NCI-H1694 treated with DMSO at 0.1 percent for 48 hours (cell line): ENCODE data around the gene GSK3B.
"Not testable (repeated sequence)": the region's sequence is repeated elsewhere in the genome, so short reads cannot be mapped to it uniquely, and the experiment has no call there.

ENCODE experiments used
- DNase-seq: peaks from one replicate; lab custom pipeline; 2025; lab: John Stamatoyannopoulos, UW

The GSK3B gene

DNA sequence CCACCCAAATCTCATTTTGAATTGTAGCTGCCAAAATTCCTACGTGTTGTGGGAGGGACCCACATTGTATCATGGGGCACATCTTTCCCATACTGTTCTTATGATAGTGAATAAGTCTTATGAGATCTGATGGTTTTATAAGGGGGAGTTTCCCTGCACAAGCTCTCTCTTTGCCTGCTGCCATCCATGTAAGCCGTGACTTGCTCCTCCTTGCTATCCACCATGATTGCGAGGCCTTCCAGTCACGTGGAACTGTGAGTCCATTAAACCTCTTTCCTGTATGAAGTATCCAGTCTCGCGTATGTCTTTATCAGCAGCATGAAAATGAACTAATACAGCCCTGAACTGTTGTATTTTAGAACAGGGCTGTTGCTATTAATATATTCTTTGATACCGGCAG, 40.6 kb downstream of the GSK3B start:
- not testable (repeated sequence) for DNase-seq

DNA sequence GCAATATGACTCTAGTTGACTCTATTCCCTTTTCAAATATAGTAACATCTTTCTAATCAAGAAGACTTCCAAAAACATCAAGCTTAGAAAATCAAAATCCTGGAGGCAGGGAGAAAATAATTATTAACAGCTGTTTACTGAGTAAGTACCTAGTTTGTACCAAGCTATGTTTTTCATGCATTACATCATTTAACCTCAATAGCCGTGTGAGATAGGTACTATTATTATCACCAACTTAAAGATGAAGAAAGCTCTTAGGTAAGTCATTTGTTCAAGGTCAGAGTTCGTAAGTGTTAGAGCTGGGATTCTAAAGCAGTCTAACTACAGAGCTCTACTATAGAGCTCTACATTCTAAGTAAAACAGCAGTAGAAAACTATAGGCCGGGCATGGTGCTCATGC, 41.6 kb downstream of the GSK3B start:
- DNase-seq = no peak

DNA sequence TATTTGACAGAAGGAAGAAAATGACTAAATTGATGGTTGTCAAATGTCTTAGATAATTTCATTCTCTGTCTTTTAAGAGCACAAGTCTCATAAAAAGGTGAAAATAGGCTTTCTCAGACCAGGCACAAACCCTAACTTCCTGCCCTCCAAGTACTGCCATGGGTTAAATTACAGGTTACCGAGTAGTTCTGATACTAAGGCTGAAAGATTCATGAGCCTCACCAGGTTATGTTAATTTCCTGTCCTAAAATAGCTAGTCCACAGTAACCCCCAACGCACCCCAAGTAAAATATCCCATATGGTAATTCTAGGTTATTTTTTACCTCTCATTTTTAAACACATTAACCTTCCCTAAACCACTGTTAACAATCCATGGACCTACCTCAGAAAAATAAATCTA, 42.0 kb downstream of the GSK3B start:
- no peak for DNase-seq

DNA sequence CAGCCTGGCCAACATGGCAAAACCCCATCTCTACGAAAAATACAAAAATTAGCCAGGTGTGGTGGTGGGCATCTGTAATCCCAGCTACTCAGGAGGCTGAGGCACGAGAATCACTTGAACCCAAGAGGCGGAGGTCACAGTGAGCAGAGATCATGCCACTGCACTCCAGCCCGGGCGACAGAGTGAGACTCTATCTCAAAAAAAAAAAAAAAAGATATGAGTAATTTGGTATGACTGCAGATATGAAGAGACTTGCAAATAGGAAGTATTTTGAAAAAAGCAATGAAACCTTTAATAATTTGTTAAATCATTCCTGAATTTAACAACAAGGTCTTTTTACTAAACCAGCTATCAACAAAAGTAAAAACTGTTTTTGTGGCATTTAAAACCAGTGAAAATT, 42.7 kb downstream of the GSK3B start:
- DNase-seq = not testable (repeated sequence)

DNA sequence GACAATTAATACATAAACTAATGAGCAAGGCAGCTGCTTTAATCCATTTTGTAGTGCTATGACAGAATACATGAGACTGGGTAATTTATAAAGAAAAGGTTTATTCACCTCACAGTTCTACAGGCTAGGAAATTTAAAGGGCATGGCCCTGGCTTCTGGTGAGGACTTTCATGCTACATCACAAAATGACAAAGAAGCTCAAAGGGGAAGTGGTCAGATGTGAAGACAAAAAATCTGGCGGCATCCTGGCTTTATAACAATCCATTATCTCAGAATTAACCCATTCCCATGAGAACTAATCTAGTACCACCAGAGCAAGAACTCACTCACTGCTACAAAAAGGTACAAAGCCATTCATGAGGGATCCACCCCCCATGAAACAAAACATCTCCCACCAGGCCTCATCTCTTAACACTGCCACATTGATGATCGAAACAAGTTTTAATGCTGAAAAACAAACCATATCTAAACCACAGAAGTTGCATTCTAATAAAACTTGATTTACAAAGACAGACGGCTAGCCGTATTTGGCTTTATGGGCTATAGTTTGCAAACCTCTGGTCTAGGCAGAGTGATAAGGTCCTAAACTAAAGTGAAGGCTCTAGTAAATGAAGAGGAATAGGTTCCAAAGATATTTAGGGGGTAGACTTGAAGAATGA, 44.2 kb downstream of the GSK3B start:
- no peak for DNase-seq

DNA sequence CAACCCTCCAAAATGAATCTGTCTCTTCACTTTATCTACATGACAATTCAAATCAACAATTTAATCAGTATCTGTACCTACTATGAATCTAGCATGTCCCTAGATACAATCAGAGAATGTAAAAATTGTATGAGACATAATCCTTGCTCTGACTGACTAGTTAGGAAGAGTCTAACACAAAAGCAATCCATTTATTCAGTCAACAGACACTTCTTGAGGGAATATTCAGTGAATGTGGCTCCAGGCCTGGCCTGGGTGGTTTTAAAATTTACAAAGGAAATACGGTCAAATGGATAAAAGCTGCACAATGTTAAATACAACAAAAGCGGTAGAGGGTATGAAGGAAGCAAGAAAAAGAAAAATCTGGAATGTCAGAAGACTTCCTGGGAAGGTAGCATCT, 45.2 kb downstream of the GSK3B start:
- no peak for DNase-seq

DNA sequence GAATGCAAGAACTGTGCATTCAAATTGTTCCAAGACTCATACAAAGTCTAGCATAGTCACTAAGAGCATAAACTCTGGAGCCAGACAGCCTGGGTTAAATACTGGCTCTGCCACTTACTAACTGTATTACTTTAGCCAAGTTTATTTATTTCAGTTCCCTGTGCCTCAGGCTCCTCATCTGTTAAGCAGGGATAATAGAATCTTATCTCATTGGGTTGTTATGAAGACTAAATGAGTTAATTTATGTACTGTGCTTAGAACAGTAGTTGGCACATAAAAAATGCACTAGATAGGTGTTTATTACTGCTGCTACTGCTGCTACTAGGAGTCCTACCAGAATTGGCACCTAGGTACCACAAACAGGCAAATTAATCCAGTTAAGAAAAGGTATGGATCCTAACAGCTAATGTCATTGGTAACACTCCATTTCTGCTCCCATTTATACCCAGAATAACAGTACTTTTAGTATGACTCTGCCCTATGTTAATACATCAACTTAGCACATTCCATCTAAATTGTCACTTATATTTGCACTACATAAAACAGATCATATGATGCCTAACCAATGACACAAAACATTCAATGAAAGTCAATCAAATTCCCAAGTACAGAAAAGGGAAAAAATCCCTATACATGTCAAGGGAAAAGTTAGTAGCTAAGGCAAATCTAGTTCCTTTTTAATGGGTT, 45.7 kb downstream of the GSK3B start:
- DNase-seq = no peak

DNA sequence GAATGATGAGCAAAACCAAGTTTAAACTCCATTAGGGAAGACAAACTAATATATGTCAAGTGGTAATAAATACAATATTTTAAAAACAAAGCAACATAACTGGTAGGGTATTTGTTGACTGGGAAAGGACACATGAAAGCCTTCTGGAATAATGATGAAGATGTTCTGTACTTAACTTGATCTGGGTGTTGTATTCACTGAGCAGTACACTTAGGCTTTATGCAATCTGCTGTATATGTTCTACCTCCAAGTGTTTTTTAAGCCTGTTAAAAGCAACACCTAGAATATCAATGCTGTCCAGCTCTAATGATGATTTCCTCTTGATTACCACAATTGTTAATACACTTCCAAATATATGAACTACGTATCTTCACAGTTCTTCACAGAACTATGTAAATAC, 46.6 kb downstream of the GSK3B start:
- no peak for DNase-seq

DNA sequence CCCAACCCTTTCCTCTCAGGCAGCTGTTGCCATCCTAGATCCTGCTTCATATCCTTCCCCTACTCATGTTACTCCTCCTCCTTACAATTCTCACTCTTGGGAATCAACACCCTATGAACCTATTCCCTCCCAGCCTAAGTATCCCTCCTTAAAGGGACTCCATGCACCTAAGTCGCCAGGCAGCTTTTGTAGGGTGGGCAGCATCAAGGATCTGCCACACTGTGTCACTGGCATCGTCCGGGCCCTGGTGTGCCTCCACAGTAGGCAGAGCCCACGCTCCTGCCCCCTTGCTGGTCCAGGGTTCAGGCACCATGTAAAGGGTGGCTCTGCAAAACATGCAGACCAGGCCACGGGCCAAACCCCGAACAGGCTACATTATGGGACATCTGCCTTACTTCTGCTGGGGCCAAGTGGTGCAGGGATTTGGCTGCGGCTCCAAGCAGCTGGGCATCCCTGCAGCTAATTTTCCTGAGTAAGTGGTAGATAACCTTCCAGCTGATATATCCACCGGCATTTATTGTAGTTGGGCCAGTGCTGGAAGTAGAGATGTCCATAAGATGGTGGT, 53.4 kb downstream of the GSK3B start:
- DNase-seq = no peak

DNA sequence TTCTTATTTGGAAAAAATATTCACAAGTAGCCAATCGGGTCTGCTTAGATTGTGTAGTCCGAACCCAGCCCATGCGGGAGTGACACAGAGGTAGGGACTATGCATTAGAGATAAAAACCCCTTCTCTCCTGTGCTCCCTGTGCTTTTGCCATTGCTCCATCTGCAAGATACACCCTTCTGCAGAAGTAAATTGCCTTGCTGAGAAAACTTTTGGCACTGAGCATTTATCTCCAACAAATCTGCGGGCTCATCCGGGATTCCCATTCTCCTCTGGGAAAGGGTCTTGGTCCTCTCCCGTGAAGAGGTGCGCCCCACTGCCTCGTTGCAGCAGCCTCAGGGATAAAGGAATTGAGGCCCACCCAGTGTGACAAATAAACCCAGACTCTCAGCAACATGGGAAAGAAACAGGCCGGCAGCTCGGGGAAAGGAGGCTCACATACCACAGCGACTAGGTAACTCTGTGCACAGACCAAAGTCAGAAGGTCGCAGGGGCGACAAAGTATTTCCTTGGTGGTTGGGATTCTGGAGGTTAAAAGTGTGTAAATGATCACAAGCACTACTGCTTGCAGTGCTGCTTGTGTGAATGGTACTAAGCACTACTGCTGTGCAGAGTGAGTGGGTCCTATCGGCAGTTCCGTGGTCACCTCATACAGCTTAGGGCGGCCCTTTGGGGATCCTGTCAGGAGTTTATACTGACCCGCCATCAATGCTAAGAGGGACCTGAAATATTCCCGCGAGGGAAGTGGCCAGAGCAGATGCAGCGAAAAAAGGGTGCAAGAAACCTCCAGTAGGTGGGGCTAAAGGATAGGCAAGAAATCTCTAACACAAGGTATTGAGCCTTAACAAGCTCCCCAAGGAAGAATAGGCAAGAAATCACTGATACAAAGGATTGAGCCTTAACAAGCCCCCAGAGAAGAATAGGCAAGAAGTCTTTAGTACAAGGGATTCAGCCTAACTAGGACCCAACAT, 54.3 kb downstream of the GSK3B start:
- no peak for DNase-seq

DNA sequence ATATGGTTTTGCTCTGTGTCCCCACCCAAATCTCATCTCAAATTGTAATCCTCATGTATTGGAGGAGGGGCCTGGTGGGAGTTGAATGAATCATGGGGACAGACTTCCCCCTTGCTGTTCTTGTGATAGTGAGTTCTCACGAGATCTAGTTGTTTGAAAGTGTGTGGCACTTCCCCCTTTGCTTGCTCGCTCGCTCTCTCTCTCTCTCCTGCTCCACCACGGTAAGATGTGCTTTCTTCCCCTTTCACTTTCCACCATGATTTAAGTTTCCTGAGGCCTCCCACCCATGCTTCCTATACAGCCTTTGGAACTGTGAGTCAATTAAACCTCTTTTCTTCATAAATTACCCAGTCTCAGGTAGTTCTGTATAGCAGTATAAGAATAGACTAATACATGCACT, 60.7 kb downstream of the GSK3B start:
- no peak for DNase-seq

DNA sequence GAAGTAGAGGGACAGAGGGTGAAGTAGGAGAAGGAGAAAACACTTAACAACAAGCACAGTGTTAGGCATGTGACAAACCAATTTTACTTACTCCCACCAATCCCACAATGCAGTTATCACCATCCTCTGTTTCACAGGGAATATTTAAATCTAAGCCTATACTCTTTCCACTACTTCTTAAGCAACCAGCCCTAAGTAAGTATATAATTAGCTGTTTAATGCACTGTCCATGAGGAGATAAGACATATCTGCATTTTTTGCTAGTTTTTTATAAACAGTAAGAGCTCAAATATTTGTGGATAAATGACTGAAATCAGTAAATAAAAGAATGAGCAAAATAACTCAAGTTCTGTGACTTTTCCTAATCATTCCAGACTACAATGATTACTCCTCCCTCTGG, 62.7 kb downstream of the GSK3B start:
- no peak for DNase-seq

DNA sequence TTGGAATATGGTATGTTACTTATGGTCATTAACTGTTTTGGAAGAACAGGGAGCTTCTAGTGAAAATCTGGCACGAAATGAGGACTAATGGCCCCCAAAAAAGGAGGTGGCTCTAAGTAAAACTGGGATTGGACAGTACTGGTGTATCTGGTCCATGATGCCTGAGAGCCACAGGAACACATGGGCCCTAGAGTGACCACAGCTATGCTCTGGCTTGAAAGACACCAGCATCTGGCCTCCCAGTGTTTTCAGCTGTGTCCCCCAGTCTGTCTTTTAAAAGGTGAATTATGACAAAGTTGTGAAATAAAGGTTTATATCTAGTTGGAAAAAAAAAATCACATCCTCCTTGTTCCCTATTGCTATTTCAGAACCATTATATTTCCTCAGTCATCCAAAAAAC, 64.5 kb downstream of the GSK3B start:
- DNase-seq = no peak

DNA sequence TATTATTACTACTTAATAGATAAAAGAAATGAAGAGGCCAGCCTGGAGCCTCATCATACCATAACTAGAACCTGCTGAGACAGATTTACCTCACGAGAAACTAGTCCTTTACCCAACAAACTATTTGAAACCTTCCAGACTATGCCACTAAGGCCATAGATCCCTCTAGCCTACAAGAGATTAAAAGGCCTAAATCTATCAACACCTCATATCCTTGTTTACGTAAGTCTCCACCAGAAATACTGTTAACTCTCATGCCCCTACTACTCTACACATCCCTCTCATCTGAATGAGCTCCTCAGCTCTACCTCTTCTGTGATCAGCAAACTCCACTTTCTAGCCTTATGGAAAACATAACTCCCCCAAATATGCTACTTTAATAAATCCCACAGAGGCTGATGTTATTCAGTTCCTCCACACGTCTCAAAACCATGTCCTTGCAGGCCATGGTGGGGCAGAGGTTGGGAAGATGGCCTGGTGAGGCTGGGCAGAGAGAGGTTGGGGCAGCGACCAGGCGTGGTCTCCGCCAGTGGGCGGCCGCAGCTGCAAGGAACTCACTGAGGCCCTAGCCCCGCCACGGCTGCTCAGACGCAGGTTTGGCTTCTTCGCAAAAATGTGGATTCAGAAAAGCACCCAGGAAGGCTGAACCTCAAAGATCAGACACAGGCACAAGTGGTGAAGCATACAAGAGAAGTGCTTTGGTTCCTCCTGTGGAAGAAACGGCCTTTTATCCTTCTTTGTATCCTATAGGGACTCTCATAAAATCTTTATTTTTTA, 65.8 kb downstream of the GSK3B start:
- no peak for DNase-seq

DNA sequence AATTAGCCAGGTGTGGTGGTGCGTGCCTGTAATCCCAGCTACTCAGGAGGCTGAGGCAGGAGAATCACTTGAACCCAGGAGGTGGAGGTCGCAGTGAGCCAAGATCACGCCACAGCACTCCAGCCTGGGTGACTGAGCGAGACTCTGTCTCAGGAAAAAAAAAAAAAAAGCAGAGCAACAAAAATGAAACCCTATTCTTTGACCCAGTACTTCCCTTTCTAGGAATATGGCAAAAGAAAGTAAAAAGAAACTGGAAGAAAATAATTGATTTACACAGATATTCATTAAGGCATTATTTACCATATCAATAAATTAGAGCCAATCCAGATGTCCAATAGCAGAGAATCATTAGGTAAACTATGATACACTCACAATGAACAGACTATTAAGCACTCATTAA, 67.0 kb downstream of the GSK3B start:
- DNase-seq = no peak

DNA sequence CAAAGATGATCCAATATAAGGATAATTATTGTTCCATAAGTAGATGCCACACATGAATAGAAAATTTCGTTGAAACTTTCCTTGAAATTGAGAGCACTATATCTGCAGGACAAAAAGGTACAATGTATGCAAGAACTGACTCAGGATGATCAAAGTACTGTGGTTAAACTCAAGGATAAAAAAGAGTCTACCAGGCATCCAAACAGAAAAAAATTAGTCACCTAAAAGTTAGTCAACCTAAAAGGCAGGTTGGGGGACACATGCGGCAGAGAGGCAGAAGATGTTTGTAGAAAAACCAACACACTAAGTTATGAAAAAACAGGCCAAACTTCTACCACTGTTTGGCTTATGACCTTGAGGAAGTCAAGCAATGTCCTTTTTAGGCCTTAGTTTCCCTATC, 68.7 kb downstream of the GSK3B start:
- DNase-seq = no peak

DNA sequence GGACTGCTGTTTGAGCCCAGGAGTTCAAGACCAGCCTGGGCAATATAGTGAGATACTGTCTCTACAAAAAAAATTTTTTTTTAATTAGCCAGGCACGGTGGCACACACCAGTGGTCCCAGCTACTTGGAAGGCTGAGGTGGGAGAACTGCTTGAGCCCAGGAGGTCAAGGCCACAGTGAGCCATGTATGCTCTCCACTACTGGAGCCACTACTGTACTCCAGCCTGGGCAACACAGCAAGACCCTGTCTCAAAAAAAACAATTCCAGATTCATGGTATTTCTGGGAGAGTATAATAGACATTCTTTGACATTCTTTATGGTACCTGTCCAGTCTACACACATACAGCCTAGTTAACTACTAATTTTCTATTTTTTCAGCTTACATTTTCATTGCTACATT, 70.1 kb downstream of the GSK3B start:
- DNase-seq = no peak

DNA sequence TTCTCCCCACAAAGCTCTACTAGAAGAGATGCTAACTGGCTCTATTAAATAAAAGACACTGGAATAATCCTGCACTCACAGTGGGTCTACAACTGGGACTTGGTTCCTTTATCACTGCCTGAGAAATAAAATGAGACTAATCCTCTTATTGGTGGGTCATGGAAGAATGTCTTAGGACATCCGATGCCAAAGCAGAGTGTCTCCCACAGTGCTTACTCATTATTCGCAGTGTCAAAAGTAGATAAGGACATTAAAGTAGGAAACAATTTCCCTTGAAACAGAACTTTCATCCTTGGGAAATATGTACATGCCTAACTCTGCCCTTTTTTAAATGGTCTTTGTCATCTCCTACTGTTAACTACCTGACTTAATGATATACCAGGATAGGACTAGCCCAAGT, 71.5 kb downstream of the GSK3B start:
- DNase-seq = no peak

DNA sequence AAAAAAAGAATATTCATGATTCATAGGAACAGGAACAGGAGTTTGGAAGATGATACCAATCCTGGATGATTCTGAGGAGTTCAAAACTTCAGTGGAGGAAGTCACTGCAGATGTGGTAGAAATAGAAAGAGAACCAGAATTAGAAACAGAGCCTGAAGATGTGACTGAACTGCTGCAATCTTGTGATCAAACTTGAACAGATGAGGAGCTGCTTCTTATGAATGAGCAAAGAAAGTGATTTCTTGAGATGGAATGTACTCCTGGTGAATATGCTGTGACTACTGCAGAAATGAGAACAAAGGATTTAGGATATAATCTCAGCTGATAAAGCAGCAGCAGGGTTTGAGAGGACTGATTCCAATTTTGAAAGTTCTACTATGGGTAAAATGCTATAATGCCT, 72.7 kb downstream of the GSK3B start:
- DNase-seq = no peak

DNA sequence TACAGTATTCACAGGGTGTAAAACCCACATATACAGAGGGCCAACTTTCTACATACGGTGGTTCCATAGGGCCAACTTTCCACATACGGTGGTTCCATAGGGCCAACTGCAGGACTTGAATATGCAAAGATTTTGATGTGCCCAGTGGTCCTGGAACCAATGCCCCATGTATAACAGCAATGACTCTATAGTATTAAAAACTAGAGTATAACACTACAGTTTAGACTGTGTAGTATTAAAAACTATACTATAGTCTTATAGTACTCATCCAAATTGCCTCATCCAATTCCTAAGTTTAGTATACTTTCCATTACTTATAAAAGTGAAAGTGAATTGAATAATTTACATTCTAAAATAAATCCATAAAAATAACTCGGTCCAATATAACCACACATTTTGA, 75.9 kb downstream of the GSK3B start:
- no peak for DNase-seq

DNA sequence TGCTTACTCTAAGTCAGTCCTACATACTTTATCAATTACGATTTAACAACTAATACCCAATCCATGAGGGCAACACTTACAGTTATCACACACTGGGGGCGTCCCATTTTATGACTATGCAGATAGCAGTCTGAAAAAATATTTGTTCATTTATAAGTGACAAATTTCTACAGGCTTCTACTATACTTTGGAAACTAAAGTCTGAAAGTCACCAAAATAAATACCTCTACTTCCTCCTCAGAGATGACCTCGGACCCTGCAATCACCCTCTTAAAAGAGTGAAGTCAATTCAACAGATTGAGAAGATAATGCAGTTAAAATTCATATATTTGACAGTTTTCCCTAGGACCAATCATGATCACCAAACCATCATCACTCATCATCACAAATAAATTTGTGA, 76.6 kb downstream of the GSK3B start:
- no peak for DNase-seq

DNA sequence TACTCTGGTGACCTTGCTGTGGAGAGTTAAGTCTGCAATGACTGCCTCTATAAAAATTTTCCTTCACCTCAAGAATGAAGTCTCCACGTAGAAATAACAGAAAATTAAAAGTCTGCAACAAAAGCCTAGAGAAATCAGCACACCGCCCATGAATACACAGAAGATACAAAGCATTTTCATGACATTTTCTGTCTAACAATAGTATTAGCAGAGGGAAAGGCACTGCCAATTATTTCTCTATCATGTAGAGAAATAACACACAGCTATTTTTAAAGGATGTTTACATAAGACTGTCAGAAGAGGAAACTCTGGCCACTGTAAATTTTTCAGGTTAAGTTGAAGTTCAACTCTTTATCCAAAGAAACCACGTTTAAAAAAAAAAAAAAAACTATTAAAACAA, 80.8 kb downstream of the GSK3B start:
- no peak for DNase-seq
